Liver (tissue), 9 donors: ENCODE data around the gene PAK1IP1. TPM values are rescaled to one million over a fixed set of nuclear protein-coding genes. Genes with fewer than 3 reads are reported as not detected.

Experiments
- DNase-seq: peaks from one replicate; pipeline ENCODE4 v3.0.0-alpha.2; 2017; ENCODE audit warnings: low spot score
- H3K27ac ChIP-seq, 2 donors: one replicate each; pipeline ENCODE4 v1.7.0; 2013; ENCODE audit warnings: inconsistent platforms in 2 of 2, low read length in 2 of 2, control low read depth in 1 of 2, low read depth in 1 of 2, mild to moderate bottlenecking in 1 of 2
- H3K27me3 ChIP-seq, 4 donors: one replicate each; pipeline versions ENCODE4 v1.6.1 to v1.7.0; 2013; ENCODE audit warnings: low read length in 3 of 4, inconsistent platforms in 1 of 4, mild to moderate bottlenecking in 1 of 4, moderate library complexity in 1 of 4; ENCODE audit not compliant: control insufficient read depth in 4 of 4, insufficient read depth in 4 of 4
- H3K36me3 ChIP-seq, 4 donors: one replicate each; pipeline versions ENCODE4 v1.6.1 to v1.7.0; 2013; ENCODE audit warnings: low read length in 3 of 4, mild to moderate bottlenecking in 3 of 4, low read depth in 1 of 4, moderate library complexity in 1 of 4; ENCODE audit not compliant: control insufficient read depth in 4 of 4, insufficient read depth in 3 of 4
- H3K4me1 ChIP-seq, 4 donors: one replicate each; pipeline versions ENCODE4 v1.6.1 to v1.7.0; 2013; ENCODE audit warnings: low read length in 3 of 4, mild to moderate bottlenecking in 3 of 4, moderate library complexity in 1 of 4; ENCODE audit not compliant: control insufficient read depth in 4 of 4, insufficient read depth in 4 of 4
- H3K4me3 ChIP-seq, 3 donors: one replicate each; pipeline versions ENCODE4 v1.6.1 to v1.7.0; 2013; ENCODE audit warnings: low read length in 3 of 3, control low read depth in 1 of 3, low read depth in 1 of 3, mild to moderate bottlenecking in 1 of 3
- H3K9ac ChIP-seq, 2 donors: one replicate each; pipeline ENCODE4 v1.7.0; 2013; ENCODE audit warnings: low read length in 2 of 2, mild to moderate bottlenecking in 2 of 2, moderate library complexity in 2 of 2, control low read depth in 1 of 2, low read depth in 1 of 2
- H3K9me3 ChIP-seq, 4 donors: one replicate each; pipeline versions ENCODE4 v1.6.1 to v1.7.0; 2013; ENCODE audit warnings: low read length in 3 of 4; ENCODE audit not compliant: control insufficient read depth in 4 of 4
- ATF3 ChIP-seq: IDR thresholded peaks from 2 replicates; pipeline ENCODE4 v1.6.1; 2016; ENCODE audit warnings: antibody characterized with exemption
- CTCF ChIP-seq: fragments of 150-350 bp; IDR thresholded peaks from 2 replicates; pipeline ENCODE4 v1.5.1; 2017; ENCODE audit warnings: improper control_type of control experiment, low read depth, low read length; ENCODE audit not compliant: missing input control
- EGR1 ChIP-seq, 2 donors: IDR thresholded peaks; 2 replicates each; pipeline ENCODE4 v1.6.1; 2016 to 2018; ENCODE audit warnings: antibody characterized with exemption in 2 of 2, low read depth in 2 of 2
- FOXA1 ChIP-seq: IDR thresholded peaks from 2 replicates; pipeline ENCODE4 v1.6.1; 2016; ENCODE audit warnings: antibody characterized with exemption
- FOXA2 ChIP-seq: IDR thresholded peaks from 2 replicates; pipeline ENCODE4 v1.6.1; 2016; ENCODE audit warnings: antibody characterized with exemption
- GABPA ChIP-seq, 2 donors: IDR thresholded peaks in 1 of 2; conservative IDR thresholded peaks in 1 of 2; 2 replicates each; pipeline ENCODE4 v1.6.1; 2016; ENCODE audit warnings: antibody characterized with exemption in 2 of 2, mild to moderate bottlenecking in 1 of 2, moderate library complexity in 1 of 2
- HNF4A ChIP-seq, 2 donors: conservative IDR thresholded peaks; 2 replicates each; pipeline ENCODE4 v1.6.1; 2016; ENCODE audit warnings: antibody characterized with exemption in 2 of 2, mild to moderate bottlenecking in 2 of 2
- JUND ChIP-seq, 2 donors: IDR thresholded peaks; 2 replicates each; pipeline ENCODE4 v1.6.1; 2016; ENCODE audit warnings: antibody characterized with exemption in 2 of 2
- MAX ChIP-seq: IDR thresholded peaks from 2 replicates; pipeline ENCODE4 v1.6.1; 2016; ENCODE audit warnings: antibody characterized with exemption
- NR2F2 ChIP-seq: IDR thresholded peaks from 2 replicates; pipeline ENCODE4 v1.6.1; 2016; ENCODE audit warnings: antibody characterized with exemption
- RAD21 ChIP-seq, 2 donors: IDR thresholded peaks; 2 replicates each; pipeline ENCODE4 v1.6.1; 2016; ENCODE audit warnings: antibody characterized with exemption in 2 of 2, mild to moderate bottlenecking in 2 of 2
- REST ChIP-seq: IDR thresholded peaks from 2 replicates; pipeline ENCODE4 v1.6.1; 2016; ENCODE audit warnings: antibody characterized with exemption, mild to moderate bottlenecking
- RXRA ChIP-seq, 2 donors: IDR thresholded peaks; 2 replicates each; pipeline ENCODE4 v1.6.1; 2017 to 2018; ENCODE audit warnings: antibody characterized with exemption in 2 of 2, mild to moderate bottlenecking in 1 of 2
- TAF1 ChIP-seq: conservative IDR thresholded peaks from 2 replicates; pipeline ENCODE4 v1.6.1; 2016; ENCODE audit warnings: antibody characterized with exemption, mild to moderate bottlenecking
- YY1 ChIP-seq: IDR thresholded peaks from 2 replicates; pipeline ENCODE4 v1.6.1; 2016; ENCODE audit warnings: antibody characterized with exemption, mild to moderate bottlenecking
- ZBTB33 ChIP-seq: IDR thresholded peaks from 2 replicates; pipeline ENCODE4 v1.6.1; 2016; ENCODE audit warnings: antibody characterized with exemption
- WGBS: extraction: QIAGEN DNeasy Blood & Tissue Kit; methylation state at CpG from one replicate; pipeline ENCODE4 v1.1.7; 2013; 5-methylcytosine and 5-hydroxymethylcytosine counted together
- polyA plus RNA-seq, 2 donors: library from polyadenylated mRNA; stranded (reverse) in 1 of 2; unstranded in 1 of 2; fragments of 200-250 nt in 1 of 2; fragments of >200 nt in 1 of 2; fragmentation: Nextera tagmentation in 1 of 2; extraction: Ambion mirVana in 1 of 2; gene quantifications; one replicate each; pipeline versions ENCODE4 v1.2.1 to v1.2.3, GENCODE V29; 2013 to 2015
- total RNA-seq, 2 donors: library from RNA; depleted of rRNA; stranded (reverse); fragments of >200 nt; gene quantifications; one replicate each; pipeline ENCODE4 v1.2.3, GENCODE V29; 2014
- donor health status: healthy.
- donor health status: healthy.
- donor health status: healthy.
- donor health status: healthy.
- donor health status: healthy.

PAK1IP1 gene
- total and polyA plus RNA-seq, 4 donors: 6.0 to 10.8 (median 7.7) TPM

GRCh38 chr6:10682355-10682988 lies 12.3 kb upstream of the PAK1IP1 start:
- Histone ChIP-seq H3K9ac (no peak overlapping the region), H3K4me3 (no peak overlapping the region), H3K36me3 (no peaks in the 10 kb centered on the region), H3K4me1 (no peaks in the 10 kb centered on the region), H3K27ac (no peak overlapping the region), H3K9me3 (no peaks in the 10 kb centered on the region), H3K27me3 (no peaks in the 10 kb centered on the region)
- TF ChIP-seq MAX: no peak
- TF ChIP-seq FOXA2: no peak
- TF ChIP-seq RAD21 (IDR thresholded peaks at IDR 0.05): no peak
- no peak for TF ChIP-seq HNF4A (conservative IDR thresholded peaks at IDR 0.05)
- TF ChIP-seq NR2F2: no peak
- no peak for TF ChIP-seq RXRA (IDR thresholded peaks at IDR 0.05)
- no peak for TF ChIP-seq GABPA (IDR thresholded peaks at IDR 0.05 in 1 of 2, conservative IDR thresholded peaks at IDR 0.05 in 1 of 2)
- TF ChIP-seq YY1: no peak
- no peak for TF ChIP-seq TAF1
- no peak for TF ChIP-seq EGR1 (IDR thresholded peaks at IDR 0.05; ENCODE audit: low read depth in 2 of 2)
- TF ChIP-seq FOXA1: no peak
- DNase-seq: no peak

- H3K9ac ChIP-seq: no peak overlapping the region
Measured at GRCh38 chr6:10684618-10685017, 10.2 kb upstream of the PAK1IP1 start.

GRCh38 chr6:10685092-10685915 lies 9.5 kb upstream of the PAK1IP1 start:
- H3K27me3 ChIP-seq: no peaks in the 10 kb centered on the region
- H3K9ac ChIP-seq: no peak overlapping the region
- no peak for DNase-seq
- no peak overlapping the region for H3K4me3 ChIP-seq
- H3K4me1 ChIP-seq: peaks cover 0 to 2% (median 0%) of the 10 kb centered on the region in 4 donors
- no peak for TF ChIP-seq MAX
- TF ChIP-seq ATF3: no peak
- no peak for TF ChIP-seq REST
- TF ChIP-seq FOXA2: no peak
- no peak for TF ChIP-seq YY1
- TF ChIP-seq ZBTB33: no peak
- no peak for TF ChIP-seq HNF4A (conservative IDR thresholded peaks at IDR 0.05)
- no peak for TF ChIP-seq NR2F2
- TF ChIP-seq RXRA (IDR thresholded peaks at IDR 0.05): no peak
- no peak for TF ChIP-seq RAD21 (IDR thresholded peaks at IDR 0.05)
- TF ChIP-seq FOXA1: no peak
- TF ChIP-seq EGR1 (IDR thresholded peaks at IDR 0.05; ENCODE audit: low read depth in 2 of 2): no peak
- no peak for TF ChIP-seq JUND (IDR thresholded peaks at IDR 0.05)
- TF ChIP-seq TAF1: no peak
- TF ChIP-seq GABPA (IDR thresholded peaks at IDR 0.05 in 1 of 2, conservative IDR thresholded peaks at IDR 0.05 in 1 of 2): no peak
- TF ChIP-seq CTCF: no peak
- no peaks in the 10 kb centered on the region for H3K36me3 ChIP-seq
- 78% methylated on average over 3 of the region's 3 CpGs for WGBS
- no peaks in the 10 kb centered on the region for H3K9me3 ChIP-seq
- no peak overlapping the region for H3K27ac ChIP-seq

More at GRCh38 chr6:10684618-10685017, 10.2 kb upstream of the PAK1IP1 start:
- WGBS: 71% methylated on average over 5 of the region's 5 CpGs
- H3K4me1 ChIP-seq: no peaks in the 10 kb centered on the region
- H3K27me3 ChIP-seq: no peaks in the 10 kb centered on the region
- H3K4me3 ChIP-seq: no peak overlapping the region
- no peaks in the 10 kb centered on the region for H3K36me3 ChIP-seq
- TF ChIP-seq EGR1 (IDR thresholded peaks at IDR 0.05; ENCODE audit: low read depth in 2 of 2) (no peak), TAF1 (no peak), JUND (IDR thresholded peaks at IDR 0.05) (no peak), FOXA2 (no peak)
- H3K9me3 ChIP-seq: no peaks in the 10 kb centered on the region
- DNase-seq: no peak
- no peak overlapping the region for H3K27ac ChIP-seq
